Liver (tissue), 9 donors: Measurements from ENCODE around the gene LRRC15. TPM values are rescaled to one million over a fixed set of nuclear protein-coding genes. Genes with fewer than 3 reads are reported as not detected.

Experiments used
- DNase-seq: peaks from one replicate; pipeline ENCODE4 v3.0.0-alpha.2; 2017; ENCODE audit warnings: low spot score
- H3K27ac ChIP-seq, 2 donors: one replicate each; pipeline ENCODE4 v1.7.0; 2013; ENCODE audit warnings: inconsistent platforms in 2 of 2, low read length in 2 of 2, control low read depth in 1 of 2, low read depth in 1 of 2, mild to moderate bottlenecking in 1 of 2
- H3K27me3 ChIP-seq, 4 donors: one replicate each; pipeline versions ENCODE4 v1.6.1 to v1.7.0; 2013; ENCODE audit warnings: low read length in 3 of 4, inconsistent platforms in 1 of 4, mild to moderate bottlenecking in 1 of 4, moderate library complexity in 1 of 4; ENCODE audit not compliant: control insufficient read depth in 4 of 4, insufficient read depth in 4 of 4
- H3K36me3 ChIP-seq, 4 donors: one replicate each; pipeline versions ENCODE4 v1.6.1 to v1.7.0; 2013; ENCODE audit warnings: low read length in 3 of 4, mild to moderate bottlenecking in 3 of 4, low read depth in 1 of 4, moderate library complexity in 1 of 4; ENCODE audit not compliant: control insufficient read depth in 4 of 4, insufficient read depth in 3 of 4
- H3K4me1 ChIP-seq, 4 donors: one replicate each; pipeline versions ENCODE4 v1.6.1 to v1.7.0; 2013; ENCODE audit warnings: low read length in 3 of 4, mild to moderate bottlenecking in 3 of 4, moderate library complexity in 1 of 4; ENCODE audit not compliant: control insufficient read depth in 4 of 4, insufficient read depth in 4 of 4
- H3K4me3 ChIP-seq, 3 donors: one replicate each; pipeline versions ENCODE4 v1.6.1 to v1.7.0; 2013; ENCODE audit warnings: low read length in 3 of 3, control low read depth in 1 of 3, low read depth in 1 of 3, mild to moderate bottlenecking in 1 of 3
- H3K9ac ChIP-seq, 2 donors: one replicate each; pipeline ENCODE4 v1.7.0; 2013; ENCODE audit warnings: low read length in 2 of 2, mild to moderate bottlenecking in 2 of 2, moderate library complexity in 2 of 2, control low read depth in 1 of 2, low read depth in 1 of 2
- H3K9me3 ChIP-seq, 4 donors: one replicate each; pipeline versions ENCODE4 v1.6.1 to v1.7.0; 2013; ENCODE audit warnings: low read length in 3 of 4; ENCODE audit not compliant: control insufficient read depth in 4 of 4
- ATF3 ChIP-seq: IDR thresholded peaks from 2 replicates; pipeline ENCODE4 v1.6.1; 2016; ENCODE audit warnings: antibody characterized with exemption
- CTCF ChIP-seq: fragments of 150-350 bp; IDR thresholded peaks from 2 replicates; pipeline ENCODE4 v1.5.1; 2017; ENCODE audit warnings: improper control_type of control experiment, low read depth, low read length; ENCODE audit not compliant: missing input control
- EGR1 ChIP-seq, 2 donors: IDR thresholded peaks; 2 replicates each; pipeline ENCODE4 v1.6.1; 2016 to 2018; ENCODE audit warnings: antibody characterized with exemption in 2 of 2, low read depth in 2 of 2
- FOXA1 ChIP-seq: IDR thresholded peaks from 2 replicates; pipeline ENCODE4 v1.6.1; 2016; ENCODE audit warnings: antibody characterized with exemption
- FOXA2 ChIP-seq: IDR thresholded peaks from 2 replicates; pipeline ENCODE4 v1.6.1; 2016; ENCODE audit warnings: antibody characterized with exemption
- GABPA ChIP-seq, 2 donors: IDR thresholded peaks in 1 of 2; conservative IDR thresholded peaks in 1 of 2; 2 replicates each; pipeline ENCODE4 v1.6.1; 2016; ENCODE audit warnings: antibody characterized with exemption in 2 of 2, mild to moderate bottlenecking in 1 of 2, moderate library complexity in 1 of 2
- HNF4A ChIP-seq, 2 donors: conservative IDR thresholded peaks; 2 replicates each; pipeline ENCODE4 v1.6.1; 2016; ENCODE audit warnings: antibody characterized with exemption in 2 of 2, mild to moderate bottlenecking in 2 of 2
- HNF4G ChIP-seq: IDR thresholded peaks from 2 replicates; pipeline ENCODE4 v1.6.1; 2016; ENCODE audit warnings: antibody characterized with exemption
- JUND ChIP-seq, 2 donors: IDR thresholded peaks; 2 replicates each; pipeline ENCODE4 v1.6.1; 2016; ENCODE audit warnings: antibody characterized with exemption in 2 of 2
- MAX ChIP-seq: IDR thresholded peaks from 2 replicates; pipeline ENCODE4 v1.6.1; 2016; ENCODE audit warnings: antibody characterized with exemption
- NR2F2 ChIP-seq: IDR thresholded peaks from 2 replicates; pipeline ENCODE4 v1.6.1; 2016; ENCODE audit warnings: antibody characterized with exemption
- RXRA ChIP-seq, 2 donors: IDR thresholded peaks; 2 replicates each; pipeline ENCODE4 v1.6.1; 2017 to 2018; ENCODE audit warnings: antibody characterized with exemption in 2 of 2, mild to moderate bottlenecking in 1 of 2
- SP1 ChIP-seq: IDR thresholded peaks from 2 replicates; pipeline ENCODE4 v1.6.1; 2018; ENCODE audit warnings: antibody characterized with exemption, mild to moderate bottlenecking
- TAF1 ChIP-seq: conservative IDR thresholded peaks from 2 replicates; pipeline ENCODE4 v1.6.1; 2016; ENCODE audit warnings: antibody characterized with exemption, mild to moderate bottlenecking
- YY1 ChIP-seq: IDR thresholded peaks from 2 replicates; pipeline ENCODE4 v1.6.1; 2016; ENCODE audit warnings: antibody characterized with exemption, mild to moderate bottlenecking
- ZBTB33 ChIP-seq: IDR thresholded peaks from 2 replicates; pipeline ENCODE4 v1.6.1; 2016; ENCODE audit warnings: antibody characterized with exemption
- WGBS: extraction: QIAGEN DNeasy Blood & Tissue Kit; methylation state at CpG from one replicate; pipeline ENCODE4 v1.1.7; 2013; 5-methylcytosine and 5-hydroxymethylcytosine counted together
- polyA plus RNA-seq, 2 donors: library from polyadenylated mRNA; stranded (reverse) in 1 of 2; unstranded in 1 of 2; fragments of 200-250 nt in 1 of 2; fragments of >200 nt in 1 of 2; fragmentation: Nextera tagmentation in 1 of 2; extraction: Ambion mirVana in 1 of 2; gene quantifications; one replicate each; pipeline versions ENCODE4 v1.2.1 to v1.2.3, GENCODE V29; 2013 to 2015
- total RNA-seq, 2 donors: library from RNA; depleted of rRNA; stranded (reverse); fragments of >200 nt; gene quantifications; one replicate each; pipeline ENCODE4 v1.2.3, GENCODE V29; 2014
- TF ChIP-seq, protein P1 (sequence below): IDR thresholded peaks from 2 replicates; pipeline ENCODE4 v1.6.1; 2016; ENCODE audit warnings: antibody characterized with exemption, mild to moderate bottlenecking
- donor health status: healthy.
- donor health status: healthy.
- donor health status: healthy.
- donor health status: healthy.
- donor health status: healthy.

LRRC15 gene
- total and polyA plus RNA-seq, 4 donors = 0.03 to 0.08 (median 0.05) TPM; not detected in 1

- Histone ChIP-seq H3K4me1 (peaks cover 0 to 12% (median 4%) of the 10 kb centered on the region in 4 donors), H3K4me3 (no peak overlapping the region), H3K27ac (no peak overlapping the region), H3K9me3 (no peaks in the 10 kb centered on the region), H3K27me3 (no peaks in the 10 kb centered on the region), H3K36me3 (no peaks in the 10 kb centered on the region), H3K9ac (no peak overlapping the region)
- no peak for DNase-seq
- 84% methylated on average over 18 of the region's 18 CpGs for WGBS
- TF ChIP-seq ZBTB33 = no peak
- TF ChIP-seq, protein P1, sequence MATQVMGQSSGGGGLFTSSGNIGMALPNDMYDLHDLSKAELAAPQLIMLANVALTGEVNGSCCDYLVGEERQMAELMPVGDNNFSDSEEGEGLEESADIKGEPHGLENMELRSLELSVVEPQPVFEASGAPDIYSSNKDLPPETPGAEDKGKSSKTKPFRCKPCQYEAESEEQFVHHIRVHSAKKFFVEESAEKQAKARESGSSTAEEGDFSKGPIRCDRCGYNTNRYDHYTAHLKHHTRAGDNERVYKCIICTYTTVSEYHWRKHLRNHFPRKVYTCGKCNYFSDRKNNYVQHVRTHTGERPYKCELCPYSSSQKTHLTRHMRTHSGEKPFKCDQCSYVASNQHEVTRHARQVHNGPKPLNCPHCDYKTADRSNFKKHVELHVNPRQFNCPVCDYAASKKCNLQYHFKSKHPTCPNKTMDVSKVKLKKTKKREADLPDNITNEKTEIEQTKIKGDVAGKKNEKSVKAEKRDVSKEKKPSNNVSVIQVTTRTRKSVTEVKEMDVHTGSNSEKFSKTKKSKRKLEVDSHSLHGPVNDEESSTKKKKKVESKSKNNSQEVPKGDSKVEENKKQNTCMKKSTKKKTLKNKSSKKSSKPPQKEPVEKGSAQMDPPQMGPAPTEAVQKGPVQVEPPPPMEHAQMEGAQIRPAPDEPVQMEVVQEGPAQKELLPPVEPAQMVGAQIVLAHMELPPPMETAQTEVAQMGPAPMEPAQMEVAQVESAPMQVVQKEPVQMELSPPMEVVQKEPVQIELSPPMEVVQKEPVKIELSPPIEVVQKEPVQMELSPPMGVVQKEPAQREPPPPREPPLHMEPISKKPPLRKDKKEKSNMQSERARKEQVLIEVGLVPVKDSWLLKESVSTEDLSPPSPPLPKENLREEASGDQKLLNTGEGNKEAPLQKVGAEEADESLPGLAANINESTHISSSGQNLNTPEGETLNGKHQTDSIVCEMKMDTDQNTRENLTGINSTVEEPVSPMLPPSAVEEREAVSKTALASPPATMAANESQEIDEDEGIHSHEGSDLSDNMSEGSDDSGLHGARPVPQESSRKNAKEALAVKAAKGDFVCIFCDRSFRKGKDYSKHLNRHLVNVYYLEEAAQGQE = no peak
- no peak for TF ChIP-seq JUND (IDR thresholded peaks at IDR 0.05)
- TF ChIP-seq YY1 = no peak
- TF ChIP-seq FOXA1 = no peak
- TF ChIP-seq ATF3 = no peak
- no peak for TF ChIP-seq GABPA (IDR thresholded peaks at IDR 0.05 in 1 of 2, conservative IDR thresholded peaks at IDR 0.05 in 1 of 2)
- TF ChIP-seq SP1 = no peak
- no peak for TF ChIP-seq HNF4A (conservative IDR thresholded peaks at IDR 0.05)
- TF ChIP-seq EGR1 (IDR thresholded peaks at IDR 0.05; ENCODE audit: low read depth in 2 of 2) = no peak
- no peak for TF ChIP-seq NR2F2
- TF ChIP-seq MAX = no peak
- TF ChIP-seq FOXA2 = no peak
- TF ChIP-seq TAF1 = no peak
- TF ChIP-seq RXRA (IDR thresholded peaks at IDR 0.05) = no peak
- TF ChIP-seq CTCF = no peak
- TF ChIP-seq HNF4G = no peak
Measured at GRCh38 chr3:194322678-194323211, 46.8 kb downstream of the LRRC15 start.
